CD4-positive, CD25-positive, alpha-beta regulatory T cell (primary cell): ENCODE measurements around the gene ADORA3. TPM values are rescaled to one million over a fixed set of nuclear protein-coding genes. Genes with fewer than 3 reads are reported as not detected.

ENCODE experiments used
- ATAC-seq, 2 donors: fragments of 150-1000 bp; cut with Tn5 transposase; one replicate each; pipeline ENCODE4 v1.10.0; 2021; ENCODE audit warnings: low read depth in 2 of 2, moderate number of reproducible peaks in 2 of 2, moderate library complexity in 1 of 2
- DNase-seq, 3 donors: peaks; one replicate each; pipeline versions ENCODE4 v3.0.0 to v3.0.0-alpha.2; 2012 to 2022; ENCODE audit warnings: mixed read lengths in 1 of 3
- H3K27ac ChIP-seq: one replicate; pipeline ENCODE4 v1.7.0; 2013; ENCODE audit warnings: mild to moderate bottlenecking, low read length; ENCODE audit not compliant: insufficient read depth, poor library complexity, severe bottlenecking
- H3K27me3 ChIP-seq: one replicate; pipeline ENCODE4 v1.7.0; 2013; ENCODE audit warnings: low read length; ENCODE audit not compliant: control insufficient read depth, insufficient read depth
- H3K36me3 ChIP-seq: one replicate; pipeline ENCODE4 v1.7.0; 2013; ENCODE audit warnings: mild to moderate bottlenecking, low read length, moderate library complexity; ENCODE audit not compliant: control insufficient read depth, insufficient read depth
- H3K4me1 ChIP-seq: 2 replicates; pipeline ENCODE4 v1.7.0; 2013; ENCODE audit warnings: mild to moderate bottlenecking, low read length; ENCODE audit not compliant: insufficient read depth, control insufficient read depth, poor library complexity, severe bottlenecking
- H3K4me3 ChIP-seq: one replicate; pipeline ENCODE4 v1.7.0; 2013; ENCODE audit warnings: low read depth, mild to moderate bottlenecking, low read length, moderate library complexity
- H3K9me3 ChIP-seq, 2 experiments: 1 replicate in 1 of 2; 2 replicates in 1 of 2; pipeline ENCODE4 v1.7.0; 2013; ENCODE audit warnings: low read length in 2 of 2, mild to moderate bottlenecking in 1 of 2, moderate library complexity in 1 of 2; ENCODE audit not compliant: control insufficient read depth in 2 of 2
- H3K27ac Mint-ChIP-seq, 3 donors: one replicate each; pipeline ENCODE4 v1.8.0; 2020 to 2022; ENCODE audit warnings: mild to moderate bottlenecking in 3 of 3, mixed read lengths in 3 of 3, moderate library complexity in 2 of 3
- H3K27me3 Mint-ChIP-seq: one replicate; pipeline ENCODE4 v1.8.0; 2022; ENCODE audit warnings: mild to moderate bottlenecking, mixed read lengths
- H3K36me3 Mint-ChIP-seq: one replicate; pipeline ENCODE4 v1.8.0; 2020; ENCODE audit warnings: mixed read lengths
- H3K4me1 Mint-ChIP-seq, 4 donors: one replicate each; pipeline ENCODE4 v1.8.0; 2020 to 2022; ENCODE audit warnings: mixed read lengths in 4 of 4, mild to moderate bottlenecking in 1 of 4
- H3K4me3 Mint-ChIP-seq, 4 donors: one replicate each; pipeline ENCODE4 v1.8.0; 2020 to 2022; ENCODE audit warnings: mild to moderate bottlenecking in 4 of 4, mixed read lengths in 4 of 4, moderate library complexity in 3 of 4
- H3K9me3 Mint-ChIP-seq, 7 donors: one replicate each; pipeline ENCODE4 v1.8.0; 2020 to 2022; ENCODE audit warnings: mixed read lengths in 7 of 7, mild to moderate bottlenecking in 3 of 7, moderate library complexity in 2 of 7
- polyA plus RNA-seq, 4 donors: library from polyadenylated mRNA; unstranded; fragments of 300-500 nt; fragmentation: Illumina TruSeq; gene quantifications; one replicate each; pipeline ENCODE4 v1.2.3, GENCODE V29; 2021
- total RNA-seq: library from RNA; stranded (reverse); gene quantifications from one replicate; pipeline ENCODE4 v1.2.3, GENCODE V29; 2022

Gene ADORA3
- total and polyA plus RNA-seq, 5 donors from 2014 or later = not detected

GRCh38 chr1:111515291-111516004 lies 12.0 kb upstream of the ADORA3 start:
- Mint-ChIP-seq H3K4me1 (peaks cover 9 to 54% (median 28%) of the 10 kb centered on the region in 4 donors), H3K9me3 (no peaks in the 10 kb centered on the region), H3K36me3 (no peaks in the 10 kb centered on the region), H3K27me3 (no peaks in the 10 kb centered on the region), H3K4me3 (peak overlapping the region in 2 of 4 donors; percentile 74 to 75), H3K27ac (peak overlapping the region in 2 of 3 donors; percentile 66 to 86)
- no peak overlapping the region for H3K27ac ChIP-seq
- H3K4me3 ChIP-seq = no peak overlapping the region
- DNase-seq (no peak), ATAC-seq (no peak)
- H3K9me3 ChIP-seq = no peaks in the 10 kb centered on the region
- H3K4me1 ChIP-seq = peaks cover 58% of the 10 kb centered on the region
- H3K27me3 ChIP-seq = no peaks in the 10 kb centered on the region
- H3K36me3 ChIP-seq = no peaks in the 10 kb centered on the region

- DNase-seq = no peak
- Mint-ChIP-seq H3K4me1 (peaks cover 9 to 53% (median 31%) of the 10 kb centered on the region in 4 donors), H3K27me3 (no peaks in the 10 kb centered on the region), H3K27ac (no peak overlapping the region), H3K36me3 (no peaks in the 10 kb centered on the region), H3K9me3 (no peaks in the 10 kb centered on the region), H3K4me3 (peak overlapping the region in 2 of 4 donors; percentile 12 to 66)
- Histone ChIP-seq H3K36me3 (no peaks in the 10 kb centered on the region), H3K27ac (no peak overlapping the region), H3K27me3 (no peaks in the 10 kb centered on the region), H3K4me1 (peaks cover 71% of the 10 kb centered on the region), H3K9me3 (no peaks in the 10 kb centered on the region), H3K4me3 (no peak overlapping the region)
- ATAC-seq = no peak
Observed at GRCh38 chr1:111513410-111514020, 10.1 kb upstream of the ADORA3 start.

- Mint-ChIP-seq H3K4me3 (peak overlapping the region in 1 of 4 donors; percentile 3), H3K9me3 (no peaks in the 10 kb centered on the region), H3K27me3 (no peaks in the 10 kb centered on the region), H3K36me3 (no peaks in the 10 kb centered on the region), H3K4me1 (peaks cover 14 to 53% (median 33%) of the 10 kb centered on the region in 4 donors), H3K27ac (peak overlapping the region in 1 of 3 donors; percentile 28)
- peaks cover 71% of the 10 kb centered on the region for H3K4me1 ChIP-seq
- H3K27ac ChIP-seq = no peak overlapping the region
- no peak for DNase-seq
- no peak overlapping the region for H3K4me3 ChIP-seq
- no peaks in the 10 kb centered on the region for H3K9me3 ChIP-seq
- H3K27me3 ChIP-seq = no peaks in the 10 kb centered on the region
- H3K36me3 ChIP-seq = no peaks in the 10 kb centered on the region
- no peak for ATAC-seq
Observed at GRCh38 chr1:111512931-111513330, 9.5 kb upstream of the ADORA3 start.

DNA sequence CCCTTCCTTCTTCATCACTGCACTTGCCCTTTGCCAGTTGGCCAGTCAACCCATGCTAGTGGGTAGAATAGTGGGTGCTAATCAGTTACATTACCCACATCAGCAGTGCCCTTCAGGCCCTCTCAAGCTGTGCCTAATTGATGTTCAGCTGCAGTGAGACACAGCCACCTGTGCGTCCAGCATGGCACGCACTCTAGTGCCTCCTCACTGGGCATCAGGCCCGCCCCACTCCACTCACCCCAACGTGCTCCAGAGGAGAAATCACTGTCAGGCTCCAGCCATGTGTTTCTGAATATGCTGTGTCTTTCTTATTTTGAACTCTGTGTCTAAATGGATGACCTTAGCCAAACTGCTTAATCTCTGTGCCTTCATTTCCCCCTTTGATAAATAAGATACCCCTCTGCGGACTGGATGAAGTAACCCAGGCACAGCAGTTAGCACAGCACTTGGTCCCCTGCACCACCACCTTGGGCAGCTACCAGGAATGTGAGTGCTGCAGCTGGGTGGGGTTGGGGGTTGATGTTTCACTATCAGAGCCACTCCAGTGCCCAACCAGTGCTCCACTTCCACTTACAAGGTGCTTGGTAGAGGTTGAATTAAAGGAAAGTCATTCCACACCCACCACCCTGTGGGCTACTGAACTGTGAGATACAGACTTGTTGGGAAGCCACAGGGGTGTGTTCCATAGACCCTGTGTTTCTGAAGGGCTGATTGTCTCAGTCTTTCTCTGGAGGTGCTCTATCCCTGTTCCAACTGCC lies 8.9 kb upstream of the ADORA3 start:
- no peak for DNase-seq
- Mint-ChIP-seq H3K4me1 (peaks cover 8 to 53% (median 29%) of the 10 kb centered on the region in 4 donors), H3K9me3 (no peaks in the 10 kb centered on the region), H3K27me3 (no peaks in the 10 kb centered on the region), H3K27ac (peak overlapping the region in 1 of 3 donors; percentile 28), H3K36me3 (no peaks in the 10 kb centered on the region), H3K4me3 (peak overlapping the region in 3 of 4 donors; percentile 3 to 44 (median 15))
- no peak for ATAC-seq
- Histone ChIP-seq H3K27ac (no peak overlapping the region), H3K4me3 (peak overlapping the region; percentile 64), H3K9me3 (no peaks in the 10 kb centered on the region), H3K36me3 (no peaks in the 10 kb centered on the region), H3K4me1 (peaks cover 71% of the 10 kb centered on the region), H3K27me3 (no peaks in the 10 kb centered on the region)

- H3K27me3 Mint-ChIP-seq = no peaks in the 10 kb centered on the region
- H3K27ac ChIP-seq = no peak overlapping the region
- DNase-seq (peak in 2 of 3 donors; percentile 44 to 56), ATAC-seq (no peak)
- H3K27ac Mint-ChIP-seq = no peak overlapping the region
- H3K36me3 Mint-ChIP-seq = no peaks in the 10 kb centered on the region
- H3K9me3 Mint-ChIP-seq = no peaks in the 10 kb centered on the region
- H3K4me3 ChIP-seq = peak overlapping the region; percentile 64
- H3K36me3 ChIP-seq = no peaks in the 10 kb centered on the region
- H3K27me3 ChIP-seq = no peaks in the 10 kb centered on the region
- H3K4me1 Mint-ChIP-seq = peaks cover 5 to 49% (median 24%) of the 10 kb centered on the region in 4 donors
- no peak overlapping the region for H3K4me3 Mint-ChIP-seq
- peaks cover 69% of the 10 kb centered on the region for H3K4me1 ChIP-seq
- H3K9me3 ChIP-seq = no peaks in the 10 kb centered on the region
Observed at GRCh38 chr1:111511370-111511769, 7.9 kb upstream of the ADORA3 start.

DNA sequence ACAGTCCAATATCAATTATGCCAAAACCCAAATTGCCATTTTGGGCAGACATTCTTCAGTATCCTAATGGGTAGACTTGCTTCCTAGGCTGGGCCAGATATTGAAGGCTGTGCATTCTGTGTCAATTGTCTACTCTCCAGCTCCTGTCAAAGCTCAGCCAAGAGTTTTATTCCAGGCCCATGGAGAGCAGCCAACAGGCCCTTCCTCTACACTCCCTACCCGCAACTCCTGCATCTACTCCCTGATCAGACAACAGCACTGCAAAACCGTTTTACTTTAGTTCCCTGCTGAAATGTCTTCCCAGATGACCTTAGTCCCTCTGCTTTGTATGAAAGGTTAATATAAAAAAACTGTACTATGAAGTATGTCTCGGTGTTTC lies 6.6 kb upstream of the ADORA3 start:
- H3K4me3 Mint-ChIP-seq = no peak overlapping the region
- peaks cover 5 to 51% (median 34%) of the 10 kb centered on the region in 4 donors for H3K4me1 Mint-ChIP-seq
- H3K27me3 ChIP-seq = no peaks in the 10 kb centered on the region
- H3K4me1 ChIP-seq = peaks cover 71% of the 10 kb centered on the region
- no peak overlapping the region for H3K27ac Mint-ChIP-seq
- ATAC-seq (no peak), DNase-seq (no peak)
- H3K27me3 Mint-ChIP-seq = no peaks in the 10 kb centered on the region
- H3K36me3 Mint-ChIP-seq = no peaks in the 10 kb centered on the region
- no peak overlapping the region for H3K27ac ChIP-seq
- H3K9me3 ChIP-seq = no peaks in the 10 kb centered on the region
- no peaks in the 10 kb centered on the region for H3K36me3 ChIP-seq
- H3K4me3 ChIP-seq = no peak overlapping the region
- no peaks in the 10 kb centered on the region for H3K9me3 Mint-ChIP-seq

DNA sequence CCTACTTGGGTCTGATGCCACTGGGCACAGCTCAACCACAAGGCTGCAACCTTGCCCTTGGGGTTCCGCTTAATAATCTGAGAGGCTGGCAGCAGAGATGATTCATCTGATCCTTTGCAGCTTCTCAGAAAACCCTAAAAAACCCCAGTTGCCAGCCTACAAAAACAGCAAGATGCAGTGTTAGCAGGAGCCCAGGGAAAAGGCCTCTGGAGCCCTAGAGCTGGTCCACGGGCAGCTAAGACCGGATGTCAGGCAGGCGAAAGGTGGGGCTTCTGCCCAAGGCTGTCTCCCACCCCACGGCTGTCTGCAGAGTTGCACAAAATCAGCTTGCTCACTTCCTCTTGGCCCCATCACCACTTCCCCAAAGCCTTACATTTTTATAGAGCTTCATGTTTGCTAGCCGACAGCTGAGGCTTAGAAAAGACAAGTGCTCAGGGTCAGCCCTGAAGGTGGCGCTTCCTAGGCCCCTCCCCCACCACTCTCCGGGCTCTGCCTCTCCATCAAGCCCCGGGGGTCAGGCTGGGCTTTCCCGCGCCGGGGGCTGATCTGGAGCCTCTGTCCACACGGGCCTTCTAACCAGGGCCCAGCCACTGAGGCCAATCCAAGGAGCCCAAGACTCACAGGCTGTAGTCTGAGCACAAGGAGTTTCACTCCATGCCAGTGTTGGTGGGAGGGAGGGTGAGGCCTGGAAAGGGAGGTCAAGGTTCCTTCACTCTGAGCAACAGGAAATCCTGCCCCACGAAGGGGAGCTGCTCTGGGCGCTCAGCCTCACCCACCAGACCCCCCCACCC lies 4.2 kb upstream of the ADORA3 start:
- Histone ChIP-seq H3K27me3 (no peaks in the 10 kb centered on the region), H3K9me3 (no peaks in the 10 kb centered on the region), H3K27ac (peak overlapping the region; percentile 89), H3K36me3 (no peaks in the 10 kb centered on the region), H3K4me1 (peaks cover 88% of the 10 kb centered on the region), H3K4me3 (peak overlapping the region; percentile 65)
- H3K4me1 Mint-ChIP-seq = peaks cover 11 to 61% (median 41%) of the 10 kb centered on the region in 4 donors
- H3K27ac Mint-ChIP-seq = peak overlapping the region in 2 of 3 donors; percentile 88 to 92
- ATAC-seq (peak; percentile 64 to 72), DNase-seq (peak; percentile 35 to 91 (median 56))
- H3K36me3 Mint-ChIP-seq = no peaks in the 10 kb centered on the region
- peak overlapping the region; percentile 79 to 90 (median 85) for H3K4me3 Mint-ChIP-seq
- no peaks in the 10 kb centered on the region for H3K27me3 Mint-ChIP-seq
- no peaks in the 10 kb centered on the region for H3K9me3 Mint-ChIP-seq
